Measurements from ENCODE around the gene ERG28. TPM values are rescaled to one million over a fixed set of nuclear protein-coding genes. Genes with fewer than 3 reads are reported as not detected.

ERG28 gene
- total RNA-seq, 4 donors from 2014 or later: 0.26 to 11.2 (median 4.2) TPM

DNA sequence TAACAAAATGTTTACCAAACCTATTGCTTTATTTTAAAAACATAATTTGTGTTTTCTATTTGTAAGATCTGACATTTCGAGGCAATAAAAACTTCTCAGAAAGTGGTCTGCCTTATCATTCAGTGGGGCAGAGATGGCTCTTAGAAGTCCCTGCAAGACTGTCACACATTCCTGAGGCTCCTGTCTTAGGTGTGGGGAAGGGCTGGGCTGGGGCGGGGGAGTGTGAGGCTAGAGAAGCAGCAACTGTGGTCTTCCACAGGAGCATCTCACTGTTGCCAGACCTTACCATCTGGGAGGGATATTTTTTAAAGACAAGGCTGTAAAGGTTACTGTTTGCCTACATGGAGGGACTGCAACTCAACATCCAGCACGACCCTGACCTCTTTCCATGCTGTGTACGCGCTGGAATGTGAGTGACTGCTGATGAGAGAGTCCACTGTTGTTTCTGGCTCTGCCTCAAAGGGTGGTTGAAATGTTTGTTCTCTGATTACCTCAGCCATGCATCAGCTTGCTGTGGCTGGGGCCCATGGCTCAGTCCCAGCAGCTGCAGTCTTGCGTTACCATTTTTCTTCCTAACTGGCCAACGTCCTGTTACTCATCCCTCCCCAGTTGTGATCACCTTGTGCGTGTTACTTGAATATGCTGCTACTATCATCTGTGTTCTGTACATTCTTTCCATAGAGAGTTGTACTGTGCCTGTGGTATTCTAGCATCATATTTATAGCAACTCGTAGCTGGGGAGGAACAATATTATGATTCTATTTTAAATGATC, 12.4 kb downstream of the ERG28 start:
- intact Hi-C loops (cut with DNase I; ENCODE audit: low total_unique reads): no loop called here
- H3K9me3 ChIP-seq: no peaks in the 10 kb centered on the region
- H3K4me1 ChIP-seq: no peaks in the 10 kb centered on the region
- DNase-seq: peak in 1 of 2 donors; percentile 18
- no peaks in the 10 kb centered on the region for H3K36me3 ChIP-seq
- no peak overlapping the region for H3K27ac ChIP-seq
- no peak overlapping the region for H3K4me3 ChIP-seq
- no peak for TF ChIP-seq POLR2A (IDR thresholded peaks at IDR 0.05)
- TF ChIP-seq, protein P1, sequence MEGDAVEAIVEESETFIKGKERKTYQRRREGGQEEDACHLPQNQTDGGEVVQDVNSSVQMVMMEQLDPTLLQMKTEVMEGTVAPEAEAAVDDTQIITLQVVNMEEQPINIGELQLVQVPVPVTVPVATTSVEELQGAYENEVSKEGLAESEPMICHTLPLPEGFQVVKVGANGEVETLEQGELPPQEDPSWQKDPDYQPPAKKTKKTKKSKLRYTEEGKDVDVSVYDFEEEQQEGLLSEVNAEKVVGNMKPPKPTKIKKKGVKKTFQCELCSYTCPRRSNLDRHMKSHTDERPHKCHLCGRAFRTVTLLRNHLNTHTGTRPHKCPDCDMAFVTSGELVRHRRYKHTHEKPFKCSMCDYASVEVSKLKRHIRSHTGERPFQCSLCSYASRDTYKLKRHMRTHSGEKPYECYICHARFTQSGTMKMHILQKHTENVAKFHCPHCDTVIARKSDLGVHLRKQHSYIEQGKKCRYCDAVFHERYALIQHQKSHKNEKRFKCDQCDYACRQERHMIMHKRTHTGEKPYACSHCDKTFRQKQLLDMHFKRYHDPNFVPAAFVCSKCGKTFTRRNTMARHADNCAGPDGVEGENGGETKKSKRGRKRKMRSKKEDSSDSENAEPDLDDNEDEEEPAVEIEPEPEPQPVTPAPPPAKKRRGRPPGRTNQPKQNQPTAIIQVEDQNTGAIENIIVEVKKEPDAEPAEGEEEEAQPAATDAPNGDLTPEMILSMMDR (IDR thresholded peaks at IDR 0.05): no peak
- no peaks in the 10 kb centered on the region for H3K27me3 ChIP-seq

DNA sequence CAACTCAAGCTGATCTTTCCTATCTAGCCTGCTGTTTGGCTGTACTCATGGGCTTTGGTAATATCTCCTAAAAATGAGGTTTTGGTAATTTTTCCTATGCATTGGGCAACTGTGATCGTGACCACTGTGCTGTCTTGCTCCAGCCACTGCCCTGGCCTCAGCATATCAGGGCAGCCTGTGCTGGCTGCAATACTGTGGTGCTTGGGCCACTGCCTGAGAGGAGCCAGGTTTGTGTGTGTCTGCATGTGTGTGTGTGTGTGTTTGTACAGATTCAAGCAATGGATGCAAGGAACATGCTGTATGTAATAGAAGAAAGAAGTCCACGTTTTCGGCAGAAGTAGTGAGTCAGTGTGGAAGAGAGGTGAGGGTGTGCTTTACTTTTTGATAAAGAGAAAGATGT, 13.0 kb downstream of the ERG28 start:
- Histone ChIP-seq H3K4me3 (no peak overlapping the region), H3K27ac (no peak overlapping the region), H3K9me3 (no peaks in the 10 kb centered on the region), H3K4me1 (no peaks in the 10 kb centered on the region), H3K36me3 (no peaks in the 10 kb centered on the region), H3K27me3 (no peaks in the 10 kb centered on the region)
- no peak for DNase-seq
- intact Hi-C loops (cut with DNase I; ENCODE audit: low total_unique reads): no loop called here
- TF ChIP-seq, protein P1 (IDR thresholded peaks at IDR 0.05): no peak
- no peak for TF ChIP-seq POLR2A (IDR thresholded peaks at IDR 0.05)

DNA sequence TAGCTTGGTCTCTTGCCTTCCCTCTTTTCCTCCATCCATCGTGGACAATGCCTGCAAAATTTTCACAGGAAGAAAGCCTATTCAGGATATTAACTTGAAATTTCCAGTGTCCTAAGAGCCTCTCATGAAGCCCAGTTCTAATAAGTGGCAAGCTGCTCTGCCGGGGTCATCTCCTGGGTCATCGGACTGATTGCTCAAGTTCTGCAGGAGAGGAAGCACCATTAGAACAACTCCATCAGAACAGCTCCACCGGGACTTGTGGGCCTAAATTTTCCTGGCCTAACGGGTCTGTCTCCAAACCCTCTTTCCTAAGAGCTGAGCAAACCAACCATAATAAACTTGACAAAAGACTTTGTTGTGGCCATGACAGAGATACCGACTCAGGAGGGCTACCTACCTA, 13.9 kb downstream of the ERG28 start:
- H3K27ac ChIP-seq: no peak overlapping the region
- TF ChIP-seq, protein P1 (IDR thresholded peaks at IDR 0.05): no peak
- TF ChIP-seq POLR2A (IDR thresholded peaks at IDR 0.05): no peak
- no peak overlapping the region for H3K4me3 ChIP-seq
- DNase-seq: no peak
- H3K9me3 ChIP-seq: no peaks in the 10 kb centered on the region
- intact Hi-C loops (cut with DNase I; ENCODE audit: low total_unique reads): no loop called here
- no peaks in the 10 kb centered on the region for H3K27me3 ChIP-seq
- H3K4me1 ChIP-seq: no peaks in the 10 kb centered on the region
- H3K36me3 ChIP-seq: no peaks in the 10 kb centered on the region

DNA sequence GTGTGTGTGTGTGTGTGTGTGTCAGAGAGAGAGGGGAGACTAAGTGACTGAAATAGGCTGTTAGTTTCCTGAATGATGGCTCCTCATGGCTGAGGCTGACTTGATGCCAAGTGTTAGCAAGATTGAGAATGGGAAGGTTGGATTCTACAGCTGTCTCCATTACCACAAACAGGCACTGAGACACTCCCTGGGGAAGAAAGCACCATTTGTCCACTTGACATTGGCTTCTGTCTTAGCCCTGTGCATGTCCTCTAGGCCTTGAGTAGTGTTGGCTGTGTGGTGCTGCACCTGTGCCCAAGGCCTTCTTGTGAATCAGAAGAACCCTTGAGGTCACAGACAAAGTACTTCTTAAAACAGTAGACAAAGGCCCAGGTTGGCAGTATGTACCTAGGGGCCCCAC, 15.6 kb downstream of the ERG28 start:
- intact Hi-C loops (cut with DNase I; ENCODE audit: low total_unique reads): no loop called here
- TF ChIP-seq, protein P1 (IDR thresholded peaks at IDR 0.05): no peak
- TF ChIP-seq POLR2A (IDR thresholded peaks at IDR 0.05): no peak
- DNase-seq: no peak
- Histone ChIP-seq H3K27me3 (no peaks in the 10 kb centered on the region), H3K9me3 (no peaks in the 10 kb centered on the region), H3K4me1 (no peaks in the 10 kb centered on the region), H3K36me3 (no peaks in the 10 kb centered on the region), H3K4me3 (no peak overlapping the region), H3K27ac (no peak overlapping the region)

DNA sequence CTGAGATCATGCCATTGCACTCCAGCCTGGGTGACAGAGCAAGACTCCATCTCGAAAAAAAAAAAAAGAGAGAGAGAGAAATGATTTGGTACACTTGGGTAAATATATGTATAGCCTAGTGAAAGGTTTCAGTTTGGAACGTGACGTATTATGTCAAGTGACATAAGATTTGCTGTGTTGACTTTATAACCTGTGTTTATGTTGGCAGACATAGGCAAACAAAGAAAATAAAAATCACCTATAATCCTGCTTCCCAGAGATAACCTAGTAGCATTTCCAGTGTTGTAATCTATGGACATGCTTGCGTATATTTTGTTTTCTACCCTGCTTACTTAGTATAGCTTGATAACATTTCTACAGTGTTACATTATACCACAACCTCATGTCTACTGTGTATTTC, 16.7 kb downstream of the ERG28 start:
- no peaks in the 10 kb centered on the region for H3K36me3 ChIP-seq
- H3K4me3 ChIP-seq: no peak overlapping the region
- no peaks in the 10 kb centered on the region for H3K4me1 ChIP-seq
- TF ChIP-seq, protein P1 (IDR thresholded peaks at IDR 0.05): no peak
- TF ChIP-seq POLR2A (IDR thresholded peaks at IDR 0.05): no peak
- intact Hi-C loops (cut with DNase I; ENCODE audit: low total_unique reads): no loop called here
- no peak for DNase-seq
- no peaks in the 10 kb centered on the region for H3K9me3 ChIP-seq
- no peak overlapping the region for H3K27ac ChIP-seq
- H3K27me3 ChIP-seq: no peaks in the 10 kb centered on the region

All from uterus (tissue), 4 donors.